ENCODE measurements around the gene CEACAM19. TPM values are rescaled to one million over a fixed set of nuclear protein-coding genes. Genes with fewer than 3 reads are reported as not detected.

Gene CEACAM19
- total and polyA plus RNA-seq, 10 of the 15 experiments (the other 5 are each of a cell fraction or from before 2014, with no cell fraction given) = 0.13 to 0.31 (median 0.17) TPM; not detected in 4

GRCh38 chr19:44690131-44690440 lies 18.8 kb downstream of the CEACAM19 start:
- RAD21 ChIA-PET (ENCODE audit: unreplicated experiment) = interaction anchor here (0.7 to 7.3 kb wide), 11 partner anchors 28 to 262 kb away, joined by 3 to 121 read pairs (median 5); partner anchors contain the start of gene NECTIN2
- POLR2A ChIA-PET = interaction anchor here (1.0 to 1.9 kb wide), 4 partner anchors 32 to 89 kb away, joined by 3 to 7 read pairs (median 6); no protein-coding TSS in a partner anchor
- no peak for TF ChIP-seq TCF7 (IDR thresholded peaks at IDR 0.05; ENCODE audit: borderline replicate concordance)
- TF ChIP-seq, protein P1, sequence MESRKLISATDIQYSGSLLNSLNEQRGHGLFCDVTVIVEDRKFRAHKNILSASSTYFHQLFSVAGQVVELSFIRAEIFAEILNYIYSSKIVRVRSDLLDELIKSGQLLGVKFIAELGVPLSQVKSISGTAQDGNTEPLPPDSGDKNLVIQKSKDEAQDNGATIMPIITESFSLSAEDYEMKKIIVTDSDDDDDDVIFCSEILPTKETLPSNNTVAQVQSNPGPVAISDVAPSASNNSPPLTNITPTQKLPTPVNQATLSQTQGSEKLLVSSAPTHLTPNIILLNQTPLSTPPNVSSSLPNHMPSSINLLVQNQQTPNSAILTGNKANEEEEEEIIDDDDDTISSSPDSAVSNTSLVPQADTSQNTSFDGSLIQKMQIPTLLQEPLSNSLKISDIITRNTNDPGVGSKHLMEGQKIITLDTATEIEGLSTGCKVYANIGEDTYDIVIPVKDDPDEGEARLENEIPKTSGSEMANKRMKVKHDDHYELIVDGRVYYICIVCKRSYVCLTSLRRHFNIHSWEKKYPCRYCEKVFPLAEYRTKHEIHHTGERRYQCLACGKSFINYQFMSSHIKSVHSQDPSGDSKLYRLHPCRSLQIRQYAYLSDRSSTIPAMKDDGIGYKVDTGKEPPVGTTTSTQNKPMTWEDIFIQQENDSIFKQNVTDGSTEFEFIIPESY (IDR thresholded peaks at IDR 0.05) = no peak
- TF ChIP-seq, protein P2, sequence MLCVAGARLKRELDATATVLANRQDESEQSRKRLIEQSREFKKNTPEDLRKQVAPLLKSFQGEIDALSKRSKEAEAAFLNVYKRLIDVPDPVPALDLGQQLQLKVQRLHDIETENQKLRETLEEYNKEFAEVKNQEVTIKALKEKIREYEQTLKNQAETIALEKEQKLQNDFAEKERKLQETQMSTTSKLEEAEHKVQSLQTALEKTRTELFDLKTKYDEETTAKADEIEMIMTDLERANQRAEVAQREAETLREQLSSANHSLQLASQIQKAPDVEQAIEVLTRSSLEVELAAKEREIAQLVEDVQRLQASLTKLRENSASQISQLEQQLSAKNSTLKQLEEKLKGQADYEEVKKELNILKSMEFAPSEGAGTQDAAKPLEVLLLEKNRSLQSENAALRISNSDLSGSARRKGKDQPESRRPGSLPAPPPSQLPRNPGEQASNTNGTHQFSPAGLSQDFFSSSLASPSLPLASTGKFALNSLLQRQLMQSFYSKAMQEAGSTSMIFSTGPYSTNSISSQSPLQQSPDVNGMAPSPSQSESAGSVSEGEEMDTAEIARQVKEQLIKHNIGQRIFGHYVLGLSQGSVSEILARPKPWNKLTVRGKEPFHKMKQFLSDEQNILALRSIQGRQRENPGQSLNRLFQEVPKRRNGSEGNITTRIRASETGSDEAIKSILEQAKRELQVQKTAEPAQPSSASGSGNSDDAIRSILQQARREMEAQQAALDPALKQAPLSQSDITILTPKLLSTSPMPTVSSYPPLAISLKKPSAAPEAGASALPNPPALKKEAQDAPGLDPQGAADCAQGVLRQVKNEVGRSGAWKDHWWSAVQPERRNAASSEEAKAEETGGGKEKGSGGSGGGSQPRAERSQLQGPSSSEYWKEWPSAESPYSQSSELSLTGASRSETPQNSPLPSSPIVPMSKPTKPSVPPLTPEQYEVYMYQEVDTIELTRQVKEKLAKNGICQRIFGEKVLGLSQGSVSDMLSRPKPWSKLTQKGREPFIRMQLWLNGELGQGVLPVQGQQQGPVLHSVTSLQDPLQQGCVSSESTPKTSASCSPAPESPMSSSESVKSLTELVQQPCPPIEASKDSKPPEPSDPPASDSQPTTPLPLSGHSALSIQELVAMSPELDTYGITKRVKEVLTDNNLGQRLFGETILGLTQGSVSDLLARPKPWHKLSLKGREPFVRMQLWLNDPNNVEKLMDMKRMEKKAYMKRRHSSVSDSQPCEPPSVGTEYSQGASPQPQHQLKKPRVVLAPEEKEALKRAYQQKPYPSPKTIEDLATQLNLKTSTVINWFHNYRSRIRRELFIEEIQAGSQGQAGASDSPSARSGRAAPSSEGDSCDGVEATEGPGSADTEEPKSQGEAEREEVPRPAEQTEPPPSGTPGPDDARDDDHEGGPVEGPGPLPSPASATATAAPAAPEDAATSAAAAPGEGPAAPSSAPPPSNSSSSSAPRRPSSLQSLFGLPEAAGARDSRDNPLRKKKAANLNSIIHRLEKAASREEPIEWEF (IDR thresholded peaks at IDR 0.05; ENCODE audit: insufficient replicate concordance, low read depth, low read length) = no peak
- TF ChIP-seq MEF2A (IDR thresholded peaks at IDR 0.05; ENCODE audit: insufficient read depth, low read depth, low read length) = no peak
- TF ChIP-seq KAT2A (conservative IDR thresholded peaks at IDR 0.05; ENCODE audit: control insufficient read depth, low read depth, low read length) = no peak
- no peak for TF ChIP-seq RCOR1 (conservative IDR thresholded peaks at IDR 0.05; ENCODE audit: low read depth, low read length)
- TF ChIP-seq, protein P3, sequence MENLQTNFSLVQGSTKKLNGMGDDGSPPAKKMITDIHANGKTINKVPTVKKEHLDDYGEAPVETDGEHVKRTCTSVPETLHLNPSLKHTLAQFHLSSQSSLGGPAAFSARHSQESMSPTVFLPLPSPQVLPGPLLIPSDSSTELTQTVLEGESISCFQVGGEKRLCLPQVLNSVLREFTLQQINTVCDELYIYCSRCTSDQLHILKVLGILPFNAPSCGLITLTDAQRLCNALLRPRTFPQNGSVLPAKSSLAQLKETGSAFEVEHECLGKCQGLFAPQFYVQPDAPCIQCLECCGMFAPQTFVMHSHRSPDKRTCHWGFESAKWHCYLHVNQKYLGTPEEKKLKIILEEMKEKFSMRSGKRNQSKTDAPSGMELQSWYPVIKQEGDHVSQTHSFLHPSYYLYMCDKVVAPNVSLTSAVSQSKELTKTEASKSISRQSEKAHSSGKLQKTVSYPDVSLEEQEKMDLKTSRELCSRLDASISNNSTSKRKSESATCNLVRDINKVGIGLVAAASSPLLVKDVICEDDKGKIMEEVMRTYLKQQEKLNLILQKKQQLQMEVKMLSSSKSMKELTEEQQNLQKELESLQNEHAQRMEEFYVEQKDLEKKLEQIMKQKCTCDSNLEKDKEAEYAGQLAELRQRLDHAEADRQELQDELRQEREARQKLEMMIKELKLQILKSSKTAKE (IDR thresholded peaks at IDR 0.05; ENCODE audit: low read depth, poor library complexity, severe bottlenecking) = no peak
- no peak for TF ChIP-seq CBX3 (IDR thresholded peaks at IDR 0.05; ENCODE audit: borderline replicate concordance, low read depth)
- no peak for TF ChIP-seq ESRRA (IDR thresholded peaks at IDR 0.05; ENCODE audit: low read length)
- TF ChIP-seq CHD2 (IDR thresholded peaks at IDR 0.05; ENCODE audit: borderline replicate concordance, low read depth, low read length) = no peak
- no peak for TF ChIP-seq PML (IDR thresholded peaks at IDR 0.05; ENCODE audit: low read length)

More at GRCh38 chr19:44690131-44690440, 18.8 kb downstream of the CEACAM19 start:
- ChIA-PET CTCF (interaction anchor here (0.6 to 10.7 kb wide), 14 partner anchors 32 to 262 kb away, joined by 3 to 162 read pairs (median 5); partner anchors contain the start of gene NECTIN2), SMC1A (ENCODE audit: uncharacterized antibody, unreplicated experiment) (interaction anchor here (0.7 to 7.3 kb wide), 9 partner anchors 33 to 118 kb away, joined by 3 to 99 read pairs (median 4); partner anchors contain the start of gene BCL3)
- ATAC-seq = no peak
- in situ Hi-C loops (cut with MboI) (no loop called here), intact Hi-C loops (cut with micrococcal nuclease; ENCODE audit: unreplicated experiment) (no loop called here)
- 94% methylated on average over 3 of the region's 3 CpGs for WGBS (ENCODE audit: insufficient coverage, insufficient replicate concordance, low lambda C conversion rate, missing lambda C conversion rate)
- Histone ChIP-seq H3K27ac (ENCODE audit: control insufficient read depth, insufficient read depth) (no peak overlapping the region), H3K4me1 (ENCODE audit: control insufficient read depth, insufficient read depth, low read length) (peaks cover 39% of the 10 kb centered on the region), H3K9me3 (replicated peaks; ENCODE audit: control insufficient read depth, insufficient read depth, low read length) (no peaks in the 10 kb centered on the region), H3K79me2 (ENCODE audit: control insufficient read depth, insufficient read depth, low read length) (no peaks in the 10 kb centered on the region), H3K9ac (ENCODE audit: control insufficient read depth, insufficient read depth, low read length) (no peak overlapping the region), H3K36me3 (ENCODE audit: control insufficient read depth in 2 of 2, insufficient read depth in 2 of 2, low read length in 1 of 2) (no peaks in the 10 kb centered on the region), H4K20me1 (ENCODE audit: control insufficient read depth, insufficient read depth) (no peaks in the 10 kb centered on the region), H3K4me2 (ENCODE audit: control insufficient read depth, insufficient read depth) (no peak overlapping the region), H3K27me3 (replicated peaks in 1 of 2; ENCODE audit: control insufficient read depth in 2 of 2, insufficient read depth in 2 of 2, low read length in 1 of 2) (no peaks in the 10 kb centered on the region), H2AFZ (ENCODE audit: control insufficient read depth, low read depth, low read length) (no peak overlapping the region), H3K4me3 (no peak overlapping the region)
- no peak for FAIRE-seq
- no peak for DNase-seq (ENCODE audit: low read depth, low spot score)
- BruUV-seq (replicated peaks) = no TSS peak
